Cardiac fibroblast (primary cell): ENCODE data around the gene ZNF827.

ENCODE experiments used
- DNase-seq, 2 donors: peaks; one replicate each; pipeline versions ENCODE4 v3.0.0 to v3.0.0-alpha.2; 2010; ENCODE audit warnings: low read depth in 2 of 2
- H3K4me3 ChIP-seq, 2 donors: replicated peaks in 1 of 2; 1 replicate in 1 of 2; 2 replicates in 1 of 2; pipeline ENCODE4 v1.5.1; 2011; ENCODE audit warnings: low read depth in 2 of 2, low read length in 2 of 2, mild to moderate bottlenecking in 2 of 2, moderate library complexity in 1 of 2
- TF ChIP-seq, protein P1 (sequence below): IDR thresholded peaks from one replicate; pipeline ENCODE4 v1.5.1; 2011; ENCODE audit warnings: low read depth, mild to moderate bottlenecking, low read length, inconsistent platforms

Gene ZNF827

DNA sequence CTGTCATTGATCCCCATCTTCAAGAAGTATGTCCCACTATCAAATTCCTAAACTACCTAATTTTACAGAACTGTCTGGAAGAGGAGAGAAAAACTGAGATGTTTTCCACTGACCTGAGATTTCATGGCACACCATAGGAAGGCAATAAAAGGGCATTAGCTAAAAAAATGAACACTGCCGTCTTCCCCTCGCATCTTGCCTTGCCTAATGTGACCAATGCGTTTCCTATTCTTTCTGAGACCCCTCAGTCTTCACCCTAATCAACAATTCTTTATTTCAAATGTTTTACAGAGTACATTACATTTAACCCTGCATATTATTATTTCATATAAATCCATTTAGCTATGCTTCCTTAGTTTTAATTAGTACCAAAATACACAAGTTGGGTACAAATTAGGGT is 43.6 kb downstream of the ZNF827 start:
- TF ChIP-seq, protein P1, sequence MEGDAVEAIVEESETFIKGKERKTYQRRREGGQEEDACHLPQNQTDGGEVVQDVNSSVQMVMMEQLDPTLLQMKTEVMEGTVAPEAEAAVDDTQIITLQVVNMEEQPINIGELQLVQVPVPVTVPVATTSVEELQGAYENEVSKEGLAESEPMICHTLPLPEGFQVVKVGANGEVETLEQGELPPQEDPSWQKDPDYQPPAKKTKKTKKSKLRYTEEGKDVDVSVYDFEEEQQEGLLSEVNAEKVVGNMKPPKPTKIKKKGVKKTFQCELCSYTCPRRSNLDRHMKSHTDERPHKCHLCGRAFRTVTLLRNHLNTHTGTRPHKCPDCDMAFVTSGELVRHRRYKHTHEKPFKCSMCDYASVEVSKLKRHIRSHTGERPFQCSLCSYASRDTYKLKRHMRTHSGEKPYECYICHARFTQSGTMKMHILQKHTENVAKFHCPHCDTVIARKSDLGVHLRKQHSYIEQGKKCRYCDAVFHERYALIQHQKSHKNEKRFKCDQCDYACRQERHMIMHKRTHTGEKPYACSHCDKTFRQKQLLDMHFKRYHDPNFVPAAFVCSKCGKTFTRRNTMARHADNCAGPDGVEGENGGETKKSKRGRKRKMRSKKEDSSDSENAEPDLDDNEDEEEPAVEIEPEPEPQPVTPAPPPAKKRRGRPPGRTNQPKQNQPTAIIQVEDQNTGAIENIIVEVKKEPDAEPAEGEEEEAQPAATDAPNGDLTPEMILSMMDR: no peak
- DNase-seq: no peak
- H3K4me3 ChIP-seq: no peak overlapping the region

DNA sequence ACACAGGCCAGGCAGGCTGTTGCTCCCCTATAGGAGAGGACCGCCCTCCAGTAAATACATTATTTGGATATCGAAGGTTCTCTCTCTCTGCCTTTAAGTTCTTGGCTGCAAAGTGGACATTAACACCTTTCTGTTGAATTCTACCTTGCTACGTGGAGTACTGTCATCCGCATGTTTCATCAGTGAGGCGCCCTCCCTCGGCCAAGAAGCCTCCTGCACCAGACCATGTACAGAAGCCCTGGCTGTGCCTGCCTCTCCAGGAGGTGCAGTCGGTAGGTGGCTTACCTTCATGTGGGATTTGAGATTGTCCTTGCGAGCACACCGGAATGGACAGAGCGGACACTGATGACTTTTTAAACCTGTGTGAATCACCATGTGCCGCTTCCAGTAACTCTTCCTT is 46.7 kb downstream of the ZNF827 start:
- TF ChIP-seq, protein P1: no peak
- no peak overlapping the region for H3K4me3 ChIP-seq
- DNase-seq: no peak

DNA sequence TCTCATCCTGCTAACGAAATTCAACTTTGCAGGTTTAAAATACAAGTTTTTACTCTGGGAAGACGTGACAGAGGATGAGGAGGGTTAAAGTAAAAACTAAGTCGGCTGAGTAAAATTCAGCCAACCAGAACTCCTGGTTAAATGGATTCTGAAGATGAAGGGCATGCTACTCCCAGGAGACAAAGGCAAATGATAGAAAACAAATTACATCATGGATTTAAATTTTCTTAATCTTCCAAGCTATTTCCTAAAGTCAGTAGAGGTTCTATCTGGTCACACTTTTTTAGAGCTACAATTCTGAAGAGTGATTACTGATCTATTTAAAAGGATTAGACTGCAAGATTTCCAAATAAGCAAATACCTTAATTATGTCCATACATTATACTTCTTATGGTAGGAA is 47.9 kb downstream of the ZNF827 start:
- no peak for DNase-seq
- no peak overlapping the region for H3K4me3 ChIP-seq
- TF ChIP-seq, protein P1: no peak

DNA sequence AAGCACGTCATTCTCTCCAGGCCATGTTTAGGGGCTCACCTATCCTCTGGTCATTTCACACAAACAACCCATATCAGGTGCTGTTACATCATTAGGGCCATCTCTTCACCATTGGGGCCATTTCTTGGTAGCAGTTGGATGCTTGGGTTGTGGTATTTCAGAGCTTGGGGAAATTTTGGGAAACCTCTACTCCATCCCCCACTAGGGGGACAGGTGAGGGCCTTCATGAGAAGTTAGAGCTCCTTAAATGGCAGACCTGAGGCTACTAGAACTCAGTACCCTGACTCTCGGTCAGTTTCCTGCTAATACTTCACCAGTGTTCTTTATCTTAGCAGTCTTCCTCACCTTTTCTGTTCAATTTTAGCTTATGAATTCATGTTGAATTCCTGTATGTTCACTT is 50.2 kb downstream of the ZNF827 start:
- H3K4me3 ChIP-seq: no peak overlapping the region
- DNase-seq: peak in 1 of 2 donors; percentile 9
- TF ChIP-seq, protein P1: peak; percentile 26

DNA sequence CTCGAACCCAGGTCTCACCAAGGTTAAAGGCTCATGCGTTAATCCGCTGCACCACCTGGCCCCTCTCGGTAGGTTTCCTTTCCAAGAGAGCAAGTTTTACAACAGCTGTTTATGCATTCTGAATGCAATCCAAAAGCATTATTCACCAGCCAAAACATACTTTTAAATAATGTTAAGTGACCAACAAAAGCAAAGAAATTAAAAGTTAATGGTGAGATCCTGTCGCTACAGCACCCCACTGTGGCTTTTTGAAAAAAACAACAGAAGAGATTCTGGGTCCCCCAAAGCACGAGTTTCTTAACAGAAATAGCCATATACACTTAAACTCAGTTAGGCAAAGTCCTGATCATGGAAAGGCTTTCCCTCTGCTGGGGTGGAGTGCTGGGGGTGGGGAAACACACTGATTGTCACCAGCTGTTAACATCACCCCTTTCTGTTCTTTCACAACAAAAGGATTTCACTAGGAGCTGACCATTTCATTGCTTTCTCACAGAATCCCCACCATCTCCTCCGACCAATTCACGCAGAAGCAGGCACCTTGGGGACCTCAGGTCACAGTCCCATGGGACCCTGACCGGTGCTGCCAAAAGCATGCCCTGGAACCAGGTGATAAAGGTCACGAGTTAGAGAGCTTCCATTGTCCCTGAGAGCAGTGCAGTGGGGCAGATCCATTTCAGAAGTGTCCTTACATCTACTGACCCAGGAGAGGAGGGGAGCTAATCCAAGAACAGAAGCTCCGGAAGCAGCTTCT is 51.2 kb downstream of the ZNF827 start:
- H3K4me3 ChIP-seq: no peak overlapping the region
- DNase-seq: peak; percentile 80 to 87
- TF ChIP-seq, protein P1: peak; percentile 5

DNA sequence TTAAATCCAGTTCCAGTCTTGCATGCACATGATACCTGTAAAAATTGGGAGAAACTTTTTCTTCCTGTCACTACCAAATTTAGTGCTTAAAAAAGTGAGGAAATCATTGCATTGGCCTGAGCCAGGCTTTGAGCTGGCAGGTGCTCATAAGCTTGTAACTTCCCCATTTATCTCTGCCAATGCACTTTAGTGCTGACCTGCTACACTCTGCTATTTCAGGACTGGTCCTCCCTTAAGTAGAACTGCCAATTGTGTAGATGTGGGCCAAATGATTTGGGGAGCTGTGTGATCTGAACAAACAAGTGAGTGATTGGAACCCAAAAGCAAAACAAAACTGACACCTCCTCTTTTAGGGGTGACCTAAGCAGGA is 51.8 kb downstream of the ZNF827 start:
- DNase-seq: no peak
- TF ChIP-seq, protein P1: no peak
- no peak overlapping the region for H3K4me3 ChIP-seq

DNA sequence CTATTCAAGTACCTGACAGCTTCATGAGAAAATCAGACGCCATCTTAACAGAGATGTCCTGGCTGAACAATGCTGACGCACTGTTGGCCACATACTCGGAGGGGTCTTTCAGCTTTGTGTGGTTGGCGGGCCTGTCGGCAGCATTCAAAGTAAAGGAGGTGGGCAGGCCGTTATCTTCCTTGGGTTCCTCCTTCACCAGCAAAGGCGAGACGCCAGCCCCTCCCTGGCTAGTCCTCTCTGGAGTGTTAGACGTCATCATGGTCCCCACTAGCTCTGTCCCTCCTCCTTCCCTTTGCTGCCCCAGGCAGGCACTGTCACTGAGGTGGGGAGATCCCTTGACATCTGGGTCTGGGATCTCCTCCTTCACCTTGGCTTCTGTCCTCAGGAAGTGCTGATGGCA is 53.0 kb downstream of the ZNF827 start:
- TF ChIP-seq, protein P1: no peak

More for the DNA sequence above, 53.0 kb downstream of the ZNF827 start:
- DNase-seq: no peak
- H3K4me3 ChIP-seq: no peak overlapping the region
